GM18907 (cell line): ENCODE measurements around the gene TNPO1.
A peak's percentile ranks its signal among the peaks of the same experiment; 100 is the strongest.
"Not testable (repeated sequence)": the region's sequence is repeated elsewhere in the genome, so short reads cannot be mapped to it uniquely, and the experiment has no call there.

Experiments
- ATAC-seq: cut with Tn5 transposase; IDR thresholded peaks from one replicate; pipeline ENCODE4 v1.9.1; 2021; ENCODE audit warnings: mild to moderate bottlenecking, moderate library complexity; ENCODE audit not compliant: unreplicated experiment

TNPO1 gene

GRCh38 chr5:72925336-72926010 lies 109.0 kb downstream of the TNPO1 start:
- no peak for ATAC-seq

- not testable (repeated sequence) for ATAC-seq
Measured at GRCh38 chr5:72932686-72933085, 116.2 kb downstream of the TNPO1 start.

- ATAC-seq = not testable (repeated sequence)
Measured at GRCh38 chr5:72934953-72935725, 118.7 kb downstream of the TNPO1 start.

- no peak for ATAC-seq
Measured at GRCh38 chr5:72936893-72937292, 120.4 kb downstream of the TNPO1 start.

GRCh38 chr5:72937517-72938061 lies 121.1 kb downstream of the TNPO1 start:
- ATAC-seq = no peak

GRCh38 chr5:72938206-72938605 lies 121.7 kb downstream of the TNPO1 start:
- ATAC-seq = no peak

GRCh38 chr5:72940082-72940481 lies 123.6 kb downstream of the TNPO1 start:
- ATAC-seq = no peak

GRCh38 chr5:72943307-72943706 lies 126.8 kb downstream of the TNPO1 start:
- no peak for ATAC-seq

- ATAC-seq = no peak
Measured at GRCh38 chr5:72947498-72947897, 131.0 kb downstream of the TNPO1 start.

GRCh38 chr5:72949481-72949880 lies 133.0 kb downstream of the TNPO1 start:
- ATAC-seq = no peak

- ATAC-seq = no peak
Measured at GRCh38 chr5:72951671-72952468, 135.4 kb downstream of the TNPO1 start.

GRCh38 chr5:72954389-72954788 lies 137.9 kb downstream of the TNPO1 start:
- no peak for ATAC-seq

- ATAC-seq = peak; percentile 52
Measured at GRCh38 chr5:72955143-72955767, 138.8 kb downstream of the TNPO1 start.

- peak; percentile 94 for ATAC-seq
Measured at GRCh38 chr5:72955768-72956323, 139.4 kb downstream of the TNPO1 start, which contains the start of gene FCHO2. TSS of gene FCHO2 (plus strand) at chr5:72956041. CDS start at chr5:72956097, 56 bp downstream.

- peak; percentile 43 for ATAC-seq
Measured at GRCh38 chr5:72956324-72957140, 140.1 kb downstream of the TNPO1 start.

- no peak for ATAC-seq
Measured at GRCh38 chr5:72957337-72957736, 140.9 kb downstream of the TNPO1 start.

- ATAC-seq = no peak
Measured at GRCh38 chr5:72959257-72959656, 142.8 kb downstream of the TNPO1 start.
